K562 (cell line): ENCODE measurements around the gene TFAP2A. TPM values are rescaled to one million over a fixed set of nuclear protein-coding genes. Genes with fewer than 3 reads are reported as not detected.

Experiments
- ATAC-seq: fragments of 200-7000 bp; cut with Tn5 transposase; 3 replicates; pipeline ENCODE4 v1.9.1; 2020; ENCODE audit warnings: moderate library complexity
- BruUV-seq: library from RNA; stranded (reverse); fragments of 400-500 nt; replicated peaks from 2 replicates; lab custom pipeline; 2021; lab: Mats Ljungman, UMichigan
- CTCF ChIA-PET: fragments of 300-600 bp; formaldehyde crosslinking; extraction: SDS; loops from one replicate; lab custom pipeline; 2021; ENCODE audit warnings: low intra/inter-chr PET ratio; lab: Yijun Ruan, JAX
- POLR2A ChIA-PET: fragments of 300-600, 350-650 bp; sonication (Branson Sonifier 250); formaldehyde crosslinking; extraction: SDS; loops from one replicate; lab custom pipeline; 2021; ENCODE audit warnings: antibody characterized with exemption, inconsistent platforms; lab: Yijun Ruan, JAX
- DNase-seq, 4 experiments: peaks; one replicate each; pipeline versions ENCODE4 v3.0.0 to v3.0.0-alpha.2; 2011 to 2018; ENCODE audit warnings: low spot score in 3 of 4, mixed read lengths in 3 of 4; ENCODE audit errors: extremely low read depth in 1 of 4
- FAIRE-seq: peaks from 2 replicates; lab custom pipeline; 2011; peaks lifted over from hg19 to GRCh38; lab: Jason Lieb, UNC
- H2AFZ ChIP-seq: 2 replicates; pipeline ENCODE4 v1.6.0; 2011; ENCODE audit warnings: low read depth, low read length, control low read depth, inconsistent platforms
- H3K27ac ChIP-seq: fragments of 200-600 bp; 3 replicates; pipeline ENCODE4 v1.8.0; 2011; ENCODE audit warnings: low read depth, mild to moderate bottlenecking, control low read depth, inconsistent platforms, low read length, moderate library complexity, mixed read lengths; ENCODE audit errors: extremely low read depth
- H3K27me3 ChIP-seq, 2 experiments: fragments of 300-600 bp in 1 of 2; 2 replicates in 1 of 2; 3 replicates in 1 of 2; pipeline versions ENCODE4 v1.6.0 to v1.8.0; 2011; ENCODE audit warnings: inconsistent platforms in 2 of 2, low read length in 2 of 2, mild to moderate bottlenecking in 1 of 2, mixed read lengths in 1 of 2, moderate library complexity in 1 of 2; ENCODE audit not compliant: control insufficient read depth in 2 of 2, insufficient read depth in 2 of 2
- H3K36me3 ChIP-seq: fragments of 300-600 bp; 3 replicates; pipeline ENCODE4 v1.8.0; 2011; ENCODE audit warnings: mild to moderate bottlenecking, low read length, inconsistent platforms; ENCODE audit not compliant: control insufficient read depth, insufficient read depth
- H3K4me1 ChIP-seq, 2 experiments: fragments of 200-600 bp in 1 of 2; replicated peaks in 1 of 2; 2 replicates in 1 of 2; 3 replicates in 1 of 2; pipeline versions ENCODE4 v1.5.1 to v1.8.0; 2011; ENCODE audit warnings: inconsistent platforms in 2 of 2, low read length in 2 of 2, mild to moderate bottlenecking in 1 of 2, mixed read lengths in 1 of 2, moderate library complexity in 1 of 2; ENCODE audit not compliant: control insufficient read depth in 2 of 2, insufficient read depth in 2 of 2
- H3K4me2 ChIP-seq: 2 replicates; pipeline ENCODE4 v1.6.1; 2011; ENCODE audit warnings: low read length, control low read depth, inconsistent platforms, mixed read lengths; ENCODE audit not compliant: insufficient read depth
- H3K4me3 ChIP-seq: fragments of 200-600 bp; sonication (generic), shearing (Covaris generic); 2 replicates; pipeline ENCODE4 v1.5.1; 2016; ENCODE audit warnings: control low read depth, inconsistent platforms
- H3K79me2 ChIP-seq: fragments of 200-600 bp; 3 replicates; pipeline ENCODE4 v1.8.0; 2011; ENCODE audit warnings: low read length, inconsistent platforms; ENCODE audit not compliant: control insufficient read depth, insufficient read depth
- H3K9ac ChIP-seq, 2 experiments: 2 replicates each; pipeline versions ENCODE4 v1.6.0 to v1.6.1; 2011; ENCODE audit warnings: low read depth in 2 of 2, low read length in 2 of 2, control low read depth in 1 of 2, inconsistent platforms in 1 of 2, mild to moderate bottlenecking in 1 of 2, mixed read lengths in 1 of 2; ENCODE audit not compliant: insufficient read depth in 1 of 2
- H3K9me1 ChIP-seq: one replicate; pipeline ENCODE4 v1.6.0; 2011; ENCODE audit warnings: inconsistent platforms, mild to moderate bottlenecking, low read length, moderate library complexity; ENCODE audit not compliant: control insufficient read depth, insufficient read depth
- H3K9me3 ChIP-seq: replicated peaks from 2 replicates; pipeline ENCODE4 v1.5.1; 2011; ENCODE audit warnings: low read depth, low read length, inconsistent platforms; ENCODE audit not compliant: control insufficient read depth, insufficient read depth
- H4K20me1 ChIP-seq: replicated peaks from 2 replicates; pipeline ENCODE4 v1.6.1; 2011; ENCODE audit warnings: low read length, inconsistent platforms, mixed read lengths; ENCODE audit not compliant: control insufficient read depth, insufficient read depth
- ATF4 ChIP-seq: fragments of 450-650 bp; formaldehyde crosslinking; IDR thresholded peaks from 2 replicates; pipeline ENCODE4 v1.4.0; 2022; ENCODE audit warnings: mild to moderate bottlenecking, moderate library complexity
- CBX8 ChIP-seq: fragments of 200-600 bp; sonication (generic); IDR thresholded peaks from 2 replicates; pipeline ENCODE4 v1.6.1; 2012; ENCODE audit warnings: borderline replicate concordance, mixed run types, low read depth, mild to moderate bottlenecking, moderate library complexity, mixed read lengths, low read length, control low read depth, inconsistent platforms; ENCODE audit not compliant: poor library complexity, severe bottlenecking; ENCODE audit errors: extremely low read depth
- HDAC1 ChIP-seq, 2 experiments: fragments of 450-650 bp; IDR thresholded peaks; 2 replicates each; pipeline ENCODE4 v1.6.1; 2016 to 2017; ENCODE audit warnings: inconsistent platforms in 1 of 2, mild to moderate bottlenecking in 1 of 2, moderate library complexity in 1 of 2
- HMBOX1 ChIP-seq: sonication (generic); IDR thresholded peaks from 2 replicates; pipeline ENCODE4 v1.6.1; 2016
- MLLT1 ChIP-seq, 2 experiments: fragments of 450-650 bp; IDR thresholded peaks; 2 replicates each; pipeline ENCODE4 v1.6.1; 2016
- MYNN ChIP-seq, 2 experiments: sonication (generic); formaldehyde crosslinking in 1 of 2; IDR thresholded peaks; 2 replicates each; pipeline versions ENCODE4 v1.5.0 to v1.6.1; 2016 to 2020; ENCODE audit warnings: antibody characterized with exemption in 1 of 2, missing genetic modification reagents in 1 of 2
- TAF7 ChIP-seq: fragments of 450-650 bp; IDR thresholded peaks from 2 replicates; pipeline ENCODE4 v1.6.1; 2016; ENCODE audit warnings: missing genetic modification characterization, missing compliant biosample characterization
- TFE3 ChIP-seq: fragments of 450-650 bp; formaldehyde crosslinking; IDR thresholded peaks from 2 replicates; pipeline ENCODE4 v1.4.0; 2020; ENCODE audit warnings: mild to moderate bottlenecking, mixed read lengths
- ZNF165 ChIP-seq: fragments of 250-450 bp; sonication (Bioruptor Pico); IDR thresholded peaks from 2 replicates; pipeline ENCODE4 v1.4.0; 2020; ENCODE audit warnings: borderline replicate concordance
- WGBS: fragments of 100-300 bp; shearing (Covaris generic); methylation state at CpG from one replicate; pipeline ENCODE4 v1.1.6; 2016; ENCODE audit warnings: low coverage, mixed read lengths; ENCODE audit not compliant: insufficient coverage; ENCODE audit errors: missing lambda C conversion rate; 5-methylcytosine and 5-hydroxymethylcytosine counted together
- in situ Hi-C: fragments of 300-500 bp; cut with MboI; formaldehyde crosslinking; loops from 4 replicates; pipeline ENCODE4 v1.15.0; 2018; ENCODE audit warnings: inconsistent platforms, mixed read lengths
- intact Hi-C: fragments of 100-400 bp; cut with micrococcal nuclease; formaldehyde crosslinking; loops from 2 replicates; pipeline ENCODE4 v1.14.2; 2022
- polyA plus RNA-seq, 8 experiments: library from polyadenylated mRNA; depleted of rRNA in 4 of 8; stranded (reverse) in 5 of 8; unstranded in 3 of 8; fragments of >200 nt; fragmentation: Nextera tagmentation in 2 of 8; fragmentation: Illumina TruSeq in 1 of 8; extraction: Ambion mirVana in 2 of 8; extraction: Trizol in 1 of 8; gene quantifications; 2 replicates each; pipeline versions ENCODE4 v1.2.1 to v1.2.3, GENCODE V29; 2011 to 2014; ENCODE audit warnings: inconsistent platforms in 1 of 8, missing spikeins in 1 of 8
- total RNA-seq, 7 experiments: library from RNA; depleted of rRNA in 6 of 7; stranded (reverse); fragments of >200 nt in 6 of 7; fragmentation: Illumina TruSeq in 2 of 7; extraction: Trizol in 2 of 7; gene quantifications; 2 replicates each; pipeline versions ENCODE4 v1.2.1 to v1.2.3, GENCODE V29; 2011 to 2021; ENCODE audit warnings: low replicate concordance in 1 of 7

TFAP2A gene
- total and polyA plus RNA-seq, 9 of the 15 experiments (the other 6 are each of a cell fraction or from before 2014, with no cell fraction given) = 0.14 to 0.53 (median 0.19) TPM; not detected in 1

- TF ChIP-seq ZNF165 (CRISPR knock-in tag) (no peak), TFE3 (CRISPR knock-in tag) (peak; percentile 22; the same call in 1 of the 2 replicates), HDAC1 (IDR thresholded peaks at IDR 0.05) (no peak)
These were observed 45.0 kb downstream of the TFAP2A start (continued) for GRCh38 chr6:10369896-10370295.

- WGBS = 35% methylated on average over 3 of the region's 3 CpGs
- Histone ChIP-seq H3K9ac (no peak overlapping the region), H3K9me3 (no peaks in the 10 kb centered on the region), H3K27ac (no peak overlapping the region), H4K20me1 (no peaks in the 10 kb centered on the region), H3K27me3 (no peaks in the 10 kb centered on the region), H3K4me2 (no peak overlapping the region), H3K4me3 (no peak overlapping the region), H3K4me1 (no peaks in the 10 kb centered on the region), H2AFZ (no peak overlapping the region), H3K36me3 (no peaks in the 10 kb centered on the region), H3K9me1 (no peaks in the 10 kb centered on the region), H3K79me2 (no peaks in the 10 kb centered on the region)
- DNase-seq (no peak), ATAC-seq (no peak), FAIRE-seq (no peak)
- no TSS peak for BruUV-seq
- ChIA-PET POLR2A (interaction anchor here (1.2 kb wide), 1 partner anchor 9 kb away, joined by 5 read pairs; no protein-coding TSS in a partner anchor), CTCF (no interaction called here)
- in situ Hi-C loops (no loop called here), intact Hi-C loops (no loop called here)
- TF ChIP-seq HMBOX1 (no peak), MLLT1 (IDR thresholded peaks at IDR 0.05) (no peak), TAF7 (tag) (no peak), CBX8 (no peak), ATF4 (CRISPR knock-in tag) (no peak), MYNN (IDR thresholded peaks at IDR 0.05) (no peak), MYNN (CRISPR knock-in tag; IDR thresholded peaks at IDR 0.05) (no peak)
These were observed 46.0 kb downstream of the TFAP2A start for GRCh38 chr6:10368861-10369260.
